ENCODE data around the gene LHX3. TPM values are rescaled to one million over a fixed set of nuclear protein-coding genes. Genes with fewer than 3 reads are reported as not detected.

Gene LHX3
- polyA plus RNA-seq, 1 of the 3 experiments (the other 2 are of a cell fraction): not detected

DNA sequence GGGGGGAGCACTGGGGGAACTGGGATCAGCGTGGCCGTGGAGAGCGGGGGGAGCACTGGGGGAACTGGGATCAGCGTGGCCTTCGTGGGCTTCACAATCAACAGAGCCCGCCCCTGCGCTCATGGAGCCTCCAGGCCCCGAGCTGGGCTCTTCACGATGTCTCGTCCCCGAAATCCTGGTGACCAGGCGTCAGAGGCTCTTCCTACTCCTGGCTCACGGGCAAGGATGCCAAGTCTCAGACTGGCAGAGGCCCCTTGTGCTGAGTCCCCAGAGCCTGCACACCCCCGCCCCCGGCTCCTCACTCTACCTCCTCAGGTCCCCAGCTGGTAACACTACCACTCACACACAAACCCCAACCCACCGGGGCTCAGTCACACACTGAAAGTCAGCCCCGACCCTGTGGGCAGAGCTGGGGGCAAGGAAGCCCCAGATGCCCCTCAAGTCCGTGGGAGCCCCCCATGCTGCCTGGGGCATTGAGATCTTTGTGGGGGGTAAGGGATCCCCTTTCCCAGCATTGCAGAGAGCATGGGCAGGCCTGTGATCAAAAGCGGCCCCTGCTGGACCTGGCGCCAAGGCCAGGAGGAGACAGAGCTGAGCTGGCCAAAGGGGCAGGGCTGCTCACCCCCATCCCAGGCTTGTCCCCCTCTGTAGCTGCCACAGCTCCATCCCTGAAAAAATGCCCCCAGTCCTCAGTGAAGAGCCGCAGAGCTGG, 26.7 kb downstream of the LHX3 start:
- Histone ChIP-seq H3K27ac (ENCODE audit: low read depth in 2 of 2, low read length in 1 of 2) (no peak overlapping the region), H3K79me2 (ENCODE audit: insufficient read depth) (no peaks in the 10 kb centered on the region), H4K20me1 (ENCODE audit: insufficient read depth) (no peaks in the 10 kb centered on the region), H3K36me3 (replicated peaks in 1 of 2; ENCODE audit: control insufficient read depth in 1 of 2, insufficient read depth in 2 of 2, low read length in 1 of 2) (no peaks in the 10 kb centered on the region), H2AFZ (ENCODE audit: low read depth) (no peak overlapping the region), H3F3A (replicated peaks; ENCODE audit: insufficient read depth) (no peaks in the 10 kb centered on the region), H3K27me3 (ENCODE audit: insufficient read depth) (peaks cover 79% of the 10 kb centered on the region), H3K9me2 (no peaks in the 10 kb centered on the region), H3K9me3 (no peaks in the 10 kb centered on the region), H3K4me2 (no peak overlapping the region), H3K4me1 (ENCODE audit: control insufficient read depth in 1 of 2, insufficient read depth in 2 of 2, low read depth in 1 of 2, low read length in 1 of 2) (peaks cover 0 to 12% of the 10 kb centered on the region in 2 experiments; a peak in 1 of 4 replicates), H3K9ac (no peak overlapping the region), H3K4me3 (ENCODE audit: low read depth in 2 of 2, low read length in 1 of 2) (no peak overlapping the region)
- POLR2A ChIA-PET: interaction anchor here (1.5 kb wide), 1 partner anchor 18 kb away, joined by 4 read pairs; no protein-coding TSS in a partner anchor
- DNase-seq: peak; percentile 64
- WGBS (ENCODE audit: low lambda C conversion rate): 17% methylated on average over 9 of the region's 21 CpGs
- CTCF ChIA-PET: interaction anchor here (0.7 to 3.0 kb wide), 13 partner anchors 8 to 210 kb away, joined by 3 to 13 read pairs (median 3); no protein-coding TSS in a partner anchor
- TF ChIP-seq POLR2AphosphoS5 (IDR thresholded peaks at IDR 0.05; ENCODE audit: low read depth, low read length): no peak
- no peak for TF ChIP-seq RFX5 (IDR thresholded peaks at IDR 0.05; ENCODE audit: low read length)
- no peak for TF ChIP-seq CTCF (IDR thresholded peaks at IDR 0.05)
- no peak for TF ChIP-seq SMC3 (IDR thresholded peaks at IDR 0.05; ENCODE audit: low read depth, low read length)

DNA sequence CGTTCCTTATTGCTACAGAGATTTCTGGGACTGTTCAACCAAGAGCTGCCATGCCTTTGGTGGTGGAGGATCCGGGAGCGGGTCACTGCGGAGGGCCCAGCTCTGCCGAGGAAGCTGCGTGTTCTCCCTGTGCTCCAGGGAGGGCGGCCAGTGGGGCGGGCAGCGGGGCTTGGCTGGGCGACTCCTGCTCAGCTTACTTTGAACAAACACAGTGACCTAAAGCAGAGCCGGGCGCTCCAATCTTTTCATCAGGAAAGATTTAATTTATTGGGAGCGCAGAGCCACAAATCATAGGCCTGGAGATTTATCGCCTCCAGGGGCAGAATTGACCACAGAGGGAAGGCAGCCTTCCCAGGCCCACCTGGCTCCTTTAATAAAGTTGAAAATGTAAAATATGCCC, 27.7 kb downstream of the LHX3 start:
- Histone ChIP-seq H3K36me3 (replicated peaks in 1 of 2; ENCODE audit: control insufficient read depth in 1 of 2, insufficient read depth in 2 of 2, low read length in 1 of 2) (no peaks in the 10 kb centered on the region), H3K27ac (ENCODE audit: low read depth in 2 of 2, low read length in 1 of 2) (no peak overlapping the region), H4K20me1 (ENCODE audit: insufficient read depth) (no peaks in the 10 kb centered on the region), H3K4me1 (ENCODE audit: control insufficient read depth in 1 of 2, insufficient read depth in 2 of 2, low read depth in 1 of 2, low read length in 1 of 2) (peaks cover 0 to 12% of the 10 kb centered on the region in 2 experiments; a peak in 1 of 4 replicates), H3K9ac (no peak overlapping the region), H2AFZ (ENCODE audit: low read depth) (no peak overlapping the region), H3K4me2 (no peak overlapping the region), H3K9me3 (no peaks in the 10 kb centered on the region), H3K27me3 (ENCODE audit: insufficient read depth) (peaks cover 73% of the 10 kb centered on the region), H3K4me3 (ENCODE audit: low read depth in 2 of 2, low read length in 1 of 2) (no peak overlapping the region), H3F3A (replicated peaks; ENCODE audit: insufficient read depth) (no peaks in the 10 kb centered on the region), H3K79me2 (ENCODE audit: insufficient read depth) (no peaks in the 10 kb centered on the region), H3K9me2 (no peaks in the 10 kb centered on the region)
- ChIA-PET POLR2A (no interaction called here), CTCF (interaction anchor here (0.8 to 3.0 kb wide), 8 partner anchors 9 to 209 kb away, joined by 3 to 15 read pairs (median 4); no protein-coding TSS in a partner anchor)
- WGBS (ENCODE audit: low lambda C conversion rate): 18% methylated on average over 10 of the region's 14 CpGs
- DNase-seq: peak; percentile 91
- no peak for TF ChIP-seq EZH2phosphoT487 (IDR thresholded peaks at IDR 0.05; ENCODE audit: borderline replicate concordance, low read depth)
- TF ChIP-seq EP300 (IDR thresholded peaks at IDR 0.05; ENCODE audit: borderline replicate concordance in 1 of 2, low read depth in 1 of 2, low read length in 1 of 2): peak in 1 of 2 experiments; percentile 75; a peak in 2 of 4 replicates
- TF ChIP-seq, protein P1, sequence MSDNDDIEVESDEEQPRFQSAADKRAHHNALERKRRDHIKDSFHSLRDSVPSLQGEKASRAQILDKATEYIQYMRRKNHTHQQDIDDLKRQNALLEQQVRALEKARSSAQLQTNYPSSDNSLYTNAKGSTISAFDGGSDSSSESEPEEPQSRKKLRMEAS (IDR thresholded peaks at IDR 0.05; ENCODE audit: low read depth): no peak
- TF ChIP-seq TCF12 (IDR thresholded peaks at IDR 0.05): peak; percentile 20; the same call in 1 of the 2 replicates
- peak; percentile 92 for TF ChIP-seq GATA2 (CRISPR knock-in tag; IDR thresholded peaks at IDR 0.05)
- TF ChIP-seq, protein P2, sequence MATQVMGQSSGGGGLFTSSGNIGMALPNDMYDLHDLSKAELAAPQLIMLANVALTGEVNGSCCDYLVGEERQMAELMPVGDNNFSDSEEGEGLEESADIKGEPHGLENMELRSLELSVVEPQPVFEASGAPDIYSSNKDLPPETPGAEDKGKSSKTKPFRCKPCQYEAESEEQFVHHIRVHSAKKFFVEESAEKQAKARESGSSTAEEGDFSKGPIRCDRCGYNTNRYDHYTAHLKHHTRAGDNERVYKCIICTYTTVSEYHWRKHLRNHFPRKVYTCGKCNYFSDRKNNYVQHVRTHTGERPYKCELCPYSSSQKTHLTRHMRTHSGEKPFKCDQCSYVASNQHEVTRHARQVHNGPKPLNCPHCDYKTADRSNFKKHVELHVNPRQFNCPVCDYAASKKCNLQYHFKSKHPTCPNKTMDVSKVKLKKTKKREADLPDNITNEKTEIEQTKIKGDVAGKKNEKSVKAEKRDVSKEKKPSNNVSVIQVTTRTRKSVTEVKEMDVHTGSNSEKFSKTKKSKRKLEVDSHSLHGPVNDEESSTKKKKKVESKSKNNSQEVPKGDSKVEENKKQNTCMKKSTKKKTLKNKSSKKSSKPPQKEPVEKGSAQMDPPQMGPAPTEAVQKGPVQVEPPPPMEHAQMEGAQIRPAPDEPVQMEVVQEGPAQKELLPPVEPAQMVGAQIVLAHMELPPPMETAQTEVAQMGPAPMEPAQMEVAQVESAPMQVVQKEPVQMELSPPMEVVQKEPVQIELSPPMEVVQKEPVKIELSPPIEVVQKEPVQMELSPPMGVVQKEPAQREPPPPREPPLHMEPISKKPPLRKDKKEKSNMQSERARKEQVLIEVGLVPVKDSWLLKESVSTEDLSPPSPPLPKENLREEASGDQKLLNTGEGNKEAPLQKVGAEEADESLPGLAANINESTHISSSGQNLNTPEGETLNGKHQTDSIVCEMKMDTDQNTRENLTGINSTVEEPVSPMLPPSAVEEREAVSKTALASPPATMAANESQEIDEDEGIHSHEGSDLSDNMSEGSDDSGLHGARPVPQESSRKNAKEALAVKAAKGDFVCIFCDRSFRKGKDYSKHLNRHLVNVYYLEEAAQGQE (IDR thresholded peaks at IDR 0.05; ENCODE audit: low read depth, low read length): no peak
- TF ChIP-seq CHD2 (IDR thresholded peaks at IDR 0.05; ENCODE audit: low read length, partially characterized antibody): peak; percentile 71
- no peak for TF ChIP-seq RXRA (IDR thresholded peaks at IDR 0.05; ENCODE audit: borderline replicate concordance, low read depth)
- peak; percentile 92 for TF ChIP-seq RCOR1 (IDR thresholded peaks at IDR 0.05; ENCODE audit: low read length)
- TF ChIP-seq SMC3 (IDR thresholded peaks at IDR 0.05; ENCODE audit: low read depth, low read length): no peak
- TF ChIP-seq RFX5 (IDR thresholded peaks at IDR 0.05; ENCODE audit: low read length): no peak
- TF ChIP-seq FOSL2 (IDR thresholded peaks at IDR 0.05; ENCODE audit: borderline replicate concordance, low read depth): no peak
- TF ChIP-seq CTCF (IDR thresholded peaks at IDR 0.05): no peak
- no peak for TF ChIP-seq FOXM1 (IDR thresholded peaks at IDR 0.05; ENCODE audit: low read depth)
- TF ChIP-seq POLR2AphosphoS5 (IDR thresholded peaks at IDR 0.05; ENCODE audit: low read depth, low read length): no peak
- TF ChIP-seq JUND (IDR thresholded peaks at IDR 0.05): no peak
- TF ChIP-seq NRF1 (IDR thresholded peaks at IDR 0.05; ENCODE audit: low read depth, low read length): no peak
